Measurements from ENCODE around the gene ARHGAP42. TPM values are rescaled to one million over a fixed set of nuclear protein-coding genes. Genes with fewer than 3 reads are reported as not detected.

Gene ARHGAP42
- total and polyA plus RNA-seq, 3 donors from 2014 or later = 9.8 to 12.1 (median 10.4) TPM

DNA sequence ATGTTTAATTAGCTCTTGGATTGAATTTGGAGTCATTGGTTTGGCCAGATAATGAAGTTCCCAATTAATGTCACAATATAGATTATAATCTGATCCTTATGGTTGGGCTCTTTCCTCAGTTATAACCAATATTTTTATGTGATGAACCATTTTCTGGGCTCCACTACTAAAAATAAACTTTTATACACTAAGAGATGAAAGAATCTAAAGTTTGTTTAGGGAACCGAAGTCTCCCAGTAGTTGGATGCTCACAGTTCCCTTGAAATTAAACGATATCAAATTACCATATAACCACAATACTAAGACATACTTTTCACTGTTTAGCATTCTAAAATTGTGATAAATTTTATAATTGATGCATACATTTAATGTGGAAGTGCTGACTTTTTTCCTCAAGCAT is 47.0 kb upstream of the ARHGAP42 start:
- intact Hi-C loops (cut with DNase I; ENCODE audit: low total_unique reads) = no loop called here
- H3K27ac ChIP-seq = no peak overlapping the region
- no peaks in the 10 kb centered on the region for H3K27me3 ChIP-seq

GRCh38 chr11:100640646-100641045 is 46.4 kb upstream of the ARHGAP42 start:
- TF ChIP-seq POLR2A (IDR thresholded peaks at IDR 0.05) (no peak), CTCF (IDR thresholded peaks at IDR 0.05) (no peak)
- H3K4me1 ChIP-seq = no peaks in the 10 kb centered on the region
- 43 to 50% methylated on average over 1 of the region's 1 CpG for WGBS, 2 donors
- no peaks in the 10 kb centered on the region for H3K27me3 ChIP-seq
- intact Hi-C loops (cut with DNase I; ENCODE audit: low total_unique reads) = no loop called here
- no peak for DNase-seq
- H3K36me3 ChIP-seq (ENCODE audit: low read depth, missing control alignments) = no peaks in the 10 kb centered on the region
- H3K27ac ChIP-seq = no peak overlapping the region
- H3K4me3 ChIP-seq = no peak overlapping the region
- no peaks in the 10 kb centered on the region for H3K9me3 ChIP-seq

More for the DNA sequence above, 47.0 kb upstream of the ARHGAP42 start:
- WGBS, 2 donors = 78 to 90% methylated on average over 2 of the region's 2 CpGs
- no peaks in the 10 kb centered on the region for H3K36me3 ChIP-seq (ENCODE audit: low read depth, missing control alignments)
- no peak overlapping the region for H3K4me3 ChIP-seq
- no peaks in the 10 kb centered on the region for H3K4me1 ChIP-seq
- no peak for DNase-seq
- H3K9me3 ChIP-seq = no peaks in the 10 kb centered on the region
- no peak for TF ChIP-seq POLR2A (IDR thresholded peaks at IDR 0.05)
- no peak for TF ChIP-seq CTCF (IDR thresholded peaks at IDR 0.05)

DNA sequence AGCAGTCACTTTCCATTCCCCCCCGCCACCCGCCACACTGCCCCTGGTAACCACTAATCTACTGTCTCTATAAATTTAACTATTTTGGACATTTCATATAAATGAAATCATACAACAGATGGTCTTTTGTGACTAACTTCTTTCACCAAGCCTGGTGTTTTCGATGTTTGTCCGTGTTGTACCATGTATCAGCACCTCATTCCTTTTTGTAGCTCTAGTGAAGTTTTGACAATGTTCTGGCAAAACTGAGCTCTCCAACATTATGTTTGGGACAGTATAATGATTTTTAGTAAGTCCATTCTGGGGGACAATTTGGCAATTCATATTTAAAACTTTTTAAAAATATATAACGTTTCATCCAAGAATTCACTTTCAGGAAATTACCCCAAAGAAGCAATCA is 45.6 kb upstream of the ARHGAP42 start:
- Histone ChIP-seq H3K4me1 (no peaks in the 10 kb centered on the region), H3K9me3 (no peaks in the 10 kb centered on the region), H3K36me3 (ENCODE audit: low read depth, missing control alignments) (no peaks in the 10 kb centered on the region), H3K27me3 (no peaks in the 10 kb centered on the region), H3K4me3 (no peak overlapping the region), H3K27ac (no peak overlapping the region)
- TF ChIP-seq CTCF (IDR thresholded peaks at IDR 0.05) (no peak), POLR2A (IDR thresholded peaks at IDR 0.05) (no peak)
- no peak for DNase-seq
- 90 to 95% methylated on average over 5 of the region's 5 CpGs for WGBS, 2 donors
- intact Hi-C loops (cut with DNase I; ENCODE audit: low total_unique reads) = no loop called here

- 48 to 85% methylated on average over 2 of the region's 2 CpGs for WGBS, 2 donors
- no peaks in the 10 kb centered on the region for H3K4me1 ChIP-seq
- no peaks in the 10 kb centered on the region for H3K27me3 ChIP-seq
- no peak overlapping the region for H3K4me3 ChIP-seq
- TF ChIP-seq CTCF (IDR thresholded peaks at IDR 0.05) (no peak), POLR2A (IDR thresholded peaks at IDR 0.05) (no peak)
- H3K27ac ChIP-seq = no peak overlapping the region
- no peaks in the 10 kb centered on the region for H3K9me3 ChIP-seq
- H3K36me3 ChIP-seq (ENCODE audit: low read depth, missing control alignments) = no peaks in the 10 kb centered on the region
- no peak for DNase-seq
- intact Hi-C loops (cut with DNase I; ENCODE audit: low total_unique reads) = no loop called here
These were observed 40.5 kb upstream of the ARHGAP42 start for GRCh38 chr11:100646545-100646944.

DNA sequence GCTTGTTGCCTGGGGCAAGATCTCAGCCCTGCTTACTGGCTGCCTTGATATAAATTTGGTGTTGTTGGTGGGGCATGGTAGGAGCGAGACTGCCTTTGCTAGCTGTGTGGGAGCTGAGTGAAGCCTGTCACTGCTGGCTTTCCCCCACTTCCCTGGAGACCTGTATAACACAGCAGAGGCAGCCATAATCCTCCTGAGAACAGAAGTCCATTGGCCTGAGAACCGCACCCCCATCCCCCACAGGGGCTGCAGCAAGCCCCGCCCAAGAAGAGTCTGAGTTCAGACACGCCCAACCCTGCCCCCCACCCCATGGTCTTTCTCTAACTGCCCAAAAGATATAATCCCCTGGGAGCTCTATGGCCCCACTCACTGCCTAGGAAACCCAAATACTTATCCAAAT is 39.2 kb upstream of the ARHGAP42 start:
- Histone ChIP-seq H3K9me3 (no peaks in the 10 kb centered on the region), H3K36me3 (ENCODE audit: low read depth, missing control alignments) (no peaks in the 10 kb centered on the region), H3K27me3 (no peaks in the 10 kb centered on the region), H3K27ac (no peak overlapping the region), H3K4me3 (no peak overlapping the region), H3K4me1 (no peaks in the 10 kb centered on the region)
- intact Hi-C loops (cut with DNase I; ENCODE audit: low total_unique reads) = no loop called here
- no peak for DNase-seq
- WGBS, 2 donors = 75 to 90% methylated on average over 4 of the region's 4 CpGs
- TF ChIP-seq POLR2A (IDR thresholded peaks at IDR 0.05) (no peak), CTCF (IDR thresholded peaks at IDR 0.05) (no peak)

Measured in testis (tissue), 3 donors.